ENCODE measurements around the gene CCT5. TPM values are rescaled to one million over a fixed set of nuclear protein-coding genes. Genes with fewer than 3 reads are reported as not detected.

The CCT5 gene
- total RNA-seq, 4 donors from 2014 or later, result 69.1 to 150 (median 125) TPM

GRCh38 chr5:10291692-10292339 lies 41.7 kb downstream of the CCT5 start:
- no peak overlapping the region for H3K4me3 ChIP-seq (ENCODE audit: low read depth, poor library complexity, severe bottlenecking)
- WGBS, 2 donors, result 53 to 54% methylated on average over 9 of the region's 9 CpGs
- DNase-seq (ENCODE audit: low spot score in 2 of 2), result no peak
- intact Hi-C loops (cut with DNase I; ENCODE audit: low total_unique reads), result no loop called here
- no peak for TF ChIP-seq POLR2A (IDR thresholded peaks at IDR 0.05)
- TF ChIP-seq, protein P1, sequence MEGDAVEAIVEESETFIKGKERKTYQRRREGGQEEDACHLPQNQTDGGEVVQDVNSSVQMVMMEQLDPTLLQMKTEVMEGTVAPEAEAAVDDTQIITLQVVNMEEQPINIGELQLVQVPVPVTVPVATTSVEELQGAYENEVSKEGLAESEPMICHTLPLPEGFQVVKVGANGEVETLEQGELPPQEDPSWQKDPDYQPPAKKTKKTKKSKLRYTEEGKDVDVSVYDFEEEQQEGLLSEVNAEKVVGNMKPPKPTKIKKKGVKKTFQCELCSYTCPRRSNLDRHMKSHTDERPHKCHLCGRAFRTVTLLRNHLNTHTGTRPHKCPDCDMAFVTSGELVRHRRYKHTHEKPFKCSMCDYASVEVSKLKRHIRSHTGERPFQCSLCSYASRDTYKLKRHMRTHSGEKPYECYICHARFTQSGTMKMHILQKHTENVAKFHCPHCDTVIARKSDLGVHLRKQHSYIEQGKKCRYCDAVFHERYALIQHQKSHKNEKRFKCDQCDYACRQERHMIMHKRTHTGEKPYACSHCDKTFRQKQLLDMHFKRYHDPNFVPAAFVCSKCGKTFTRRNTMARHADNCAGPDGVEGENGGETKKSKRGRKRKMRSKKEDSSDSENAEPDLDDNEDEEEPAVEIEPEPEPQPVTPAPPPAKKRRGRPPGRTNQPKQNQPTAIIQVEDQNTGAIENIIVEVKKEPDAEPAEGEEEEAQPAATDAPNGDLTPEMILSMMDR (IDR thresholded peaks at IDR 0.05), result no peak

DNA sequence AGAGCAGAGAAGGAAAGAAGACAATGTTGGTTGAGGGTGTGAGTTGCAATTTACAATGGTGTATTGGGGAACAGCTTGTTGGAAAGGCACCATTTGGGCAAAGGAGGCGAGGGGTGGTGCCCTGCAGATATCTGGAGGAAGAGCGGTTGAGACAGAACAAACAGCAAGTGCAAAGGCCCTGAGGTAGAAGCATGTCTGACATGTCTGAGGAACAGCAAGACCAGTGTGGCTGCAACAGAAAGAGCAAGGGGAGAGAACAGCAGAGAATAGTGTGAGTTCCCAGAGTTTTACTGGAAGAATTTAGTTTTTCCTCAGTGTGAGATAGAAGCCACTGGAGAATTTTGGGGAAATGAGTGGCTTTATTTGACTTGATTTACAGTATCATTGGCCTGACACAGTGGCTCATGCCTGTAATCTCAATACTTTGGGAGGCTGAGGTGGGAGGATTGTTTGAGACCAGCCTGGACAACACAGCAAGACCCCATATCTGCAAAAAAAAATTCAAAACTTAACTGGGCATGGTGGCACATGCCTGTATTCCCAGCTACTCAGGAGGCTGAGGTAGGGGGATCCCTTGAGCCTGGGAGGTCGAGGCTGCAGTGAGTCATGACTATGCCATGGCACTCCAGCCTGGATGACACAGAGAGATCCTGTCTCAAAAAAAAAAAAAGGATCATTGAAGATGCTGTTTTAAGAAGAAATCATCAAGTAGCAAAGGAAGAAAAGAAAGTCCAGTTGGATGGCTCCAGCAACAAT lies 44.0 kb downstream of the CCT5 start:
- 88 to 94% methylated on average over 3 of the region's 3 CpGs for WGBS, 2 donors

GRCh38 chr5:10295619-10296326 lies 45.7 kb downstream of the CCT5 start:
- H3K4me3 ChIP-seq (ENCODE audit: low read depth, poor library complexity, severe bottlenecking), result no peak overlapping the region
- intact Hi-C loops (cut with DNase I; ENCODE audit: low total_unique reads), result no loop called here
- 77 to 95% methylated on average over 8 of the region's 8 CpGs for WGBS, 2 donors
- no peak for DNase-seq (ENCODE audit: low spot score in 2 of 2)
- TF ChIP-seq POLR2A (IDR thresholded peaks at IDR 0.05), result no peak
- TF ChIP-seq, protein P1 (IDR thresholded peaks at IDR 0.05), result no peak

More for the DNA sequence above, 44.0 kb downstream of the CCT5 start:
- intact Hi-C loops (cut with DNase I; ENCODE audit: low total_unique reads), result no loop called here
- H3K4me3 ChIP-seq (ENCODE audit: low read depth, poor library complexity, severe bottlenecking), result no peak overlapping the region
- no peak for DNase-seq (ENCODE audit: low spot score in 2 of 2)
- TF ChIP-seq, protein P1 (IDR thresholded peaks at IDR 0.05), result no peak

- intact Hi-C loops (cut with DNase I; ENCODE audit: low total_unique reads), result no loop called here
- WGBS, 2 donors, result 85 to 87% methylated on average over 14 of the region's 14 CpGs
- TF ChIP-seq, protein P1 (IDR thresholded peaks at IDR 0.05), result no peak
- no peak for TF ChIP-seq POLR2A (IDR thresholded peaks at IDR 0.05)
- no peak overlapping the region for H3K4me3 ChIP-seq (ENCODE audit: low read depth, poor library complexity, severe bottlenecking)
- DNase-seq (ENCODE audit: low spot score in 2 of 2), result no peak
These were observed 47.6 kb downstream of the CCT5 start for GRCh38 chr5:10297646-10298204.

- intact Hi-C loops (cut with DNase I; ENCODE audit: low total_unique reads), result no loop called here
- WGBS, 2 donors, result 74 to 78% methylated on average over 5 of the region's 5 CpGs
- H3K4me3 ChIP-seq (ENCODE audit: low read depth, poor library complexity, severe bottlenecking), result no peak overlapping the region
- no peak for DNase-seq (ENCODE audit: low spot score in 2 of 2)
- no peak for TF ChIP-seq POLR2A (IDR thresholded peaks at IDR 0.05)
- TF ChIP-seq, protein P1 (IDR thresholded peaks at IDR 0.05), result no peak
These were observed 50.2 kb downstream of the CCT5 start for GRCh38 chr5:10300246-10300645.
